ENCODE data around the gene CDH13.

GRCh38 chr16:83196796-83197195, 570.0 kb downstream of the CDH13 start:
- TF ChIP-seq POLR2A (IDR thresholded peaks at IDR 0.05) (no peak), CTCF (IDR thresholded peaks at IDR 0.05) (no peak), POLR2AphosphoS5 (IDR thresholded peaks at IDR 0.05) (no peak), EP300 (IDR thresholded peaks at IDR 0.05) (no peak)
